ENCODE results near the gene PRKN.

Gene PRKN

GRCh38 chr6:162157167-162157870, 570.2 kb downstream of the PRKN start:
- no peak for DNase-seq

DNA sequence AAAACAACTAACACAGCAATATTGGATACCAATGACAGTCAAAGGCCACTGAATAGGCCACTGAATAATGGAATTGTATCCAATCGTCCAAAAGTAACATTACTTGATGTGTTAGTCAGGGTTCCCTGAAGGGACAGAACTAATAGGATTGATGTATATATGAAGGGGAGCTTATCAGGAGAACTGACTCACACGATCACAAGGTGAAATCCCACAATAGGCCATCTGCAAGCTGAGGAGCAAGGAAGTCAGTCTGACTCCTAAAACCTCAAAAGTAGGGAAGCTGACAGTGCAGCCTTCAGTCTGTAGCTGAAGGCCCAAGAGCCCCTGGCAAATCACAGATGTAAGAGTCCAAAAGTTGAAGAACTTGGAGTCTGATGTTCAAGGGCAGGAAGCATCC, 571.4 kb downstream of the PRKN start:
- no peak for DNase-seq

GRCh38 chr6:162154930-162155329, 572.6 kb downstream of the PRKN start:
- DNase-seq: no peak

GRCh38 chr6:162154001-162154400, 573.6 kb downstream of the PRKN start:
- DNase-seq: no peak

GRCh38 chr6:162153120-162153519, 574.4 kb downstream of the PRKN start:
- no peak for DNase-seq

DNA sequence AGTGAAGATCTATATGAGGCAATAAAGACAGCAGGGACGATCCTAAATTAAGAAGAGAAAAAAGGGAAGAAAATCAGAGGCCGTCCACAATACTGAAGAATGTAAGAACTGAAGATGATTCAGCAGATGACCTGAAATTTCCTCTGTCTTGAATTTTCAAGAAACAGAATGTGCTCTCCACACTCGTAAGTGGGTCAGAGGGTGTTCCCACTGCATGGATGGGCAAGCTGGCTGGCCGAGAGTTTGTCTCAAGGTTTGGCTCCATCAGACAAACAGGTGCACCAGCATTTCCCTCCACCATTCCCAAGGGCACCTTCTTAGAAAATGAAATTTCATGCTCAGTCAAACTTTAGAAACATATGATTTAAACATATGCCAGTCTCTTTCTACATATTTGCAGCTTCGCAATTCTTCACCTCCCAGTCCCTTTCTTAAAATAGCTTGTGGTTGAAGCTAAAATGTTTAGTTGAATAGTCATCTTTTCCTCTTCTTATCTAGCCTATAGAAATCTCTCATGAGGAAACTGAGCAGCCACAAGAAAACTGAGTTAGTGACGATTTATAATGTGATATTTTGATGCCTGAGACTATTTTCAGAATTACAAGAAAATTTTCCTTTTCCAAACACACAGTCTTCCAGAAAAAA, 576.4 kb downstream of the PRKN start:
- DNase-seq: no peak

DNA sequence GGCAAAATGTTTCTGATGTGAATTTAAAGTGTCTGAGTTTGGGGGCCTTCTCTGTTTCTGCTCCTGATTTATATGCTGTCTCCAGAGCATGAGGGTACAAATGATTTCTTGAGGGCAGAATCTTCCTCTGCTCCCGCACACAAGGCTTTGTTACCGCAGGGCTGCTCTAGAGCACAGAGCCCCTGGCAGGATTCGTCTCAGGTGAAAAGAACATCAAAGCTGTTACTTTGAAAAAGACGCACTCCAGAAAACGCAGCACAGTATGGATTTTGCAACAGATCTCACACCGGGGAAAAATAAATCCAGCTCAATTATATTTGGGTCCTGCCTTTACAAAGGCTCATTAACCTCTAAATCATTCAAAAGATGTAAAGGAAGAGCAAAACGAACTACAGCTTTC, 577.3 kb downstream of the PRKN start:
- DNase-seq: no peak

- no peak for DNase-seq
Observed at GRCh38 chr6:162149786-162150185, 577.8 kb downstream of the PRKN start.

DNA sequence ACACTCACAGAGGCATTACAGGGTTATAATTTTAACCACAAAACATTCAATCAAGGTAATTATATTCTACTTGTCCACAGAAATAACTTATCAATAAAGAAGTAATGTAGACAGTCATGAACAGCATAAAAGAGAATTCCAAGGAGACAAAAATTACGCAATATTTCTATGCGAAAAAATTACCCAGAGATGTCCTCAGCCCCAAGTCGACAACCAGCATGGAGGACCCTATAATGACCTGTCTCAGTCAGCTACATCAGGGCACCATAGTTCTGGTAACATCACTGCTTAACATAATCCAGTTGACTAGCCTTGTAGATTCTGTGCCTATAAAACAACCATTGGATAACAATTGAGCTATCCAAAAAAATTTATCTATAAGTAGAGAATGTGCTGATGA, 579.8 kb downstream of the PRKN start:
- no peak for DNase-seq

- no peak for DNase-seq
Observed at GRCh38 chr6:162147281-162147680, 580.3 kb downstream of the PRKN start.

- DNase-seq: no peak
Observed at GRCh38 chr6:162140251-162140852, 587.2 kb downstream of the PRKN start.

- DNase-seq: no peak
Observed at GRCh38 chr6:162125659-162126058, 601.9 kb downstream of the PRKN start.

- no peak for DNase-seq
Observed at GRCh38 chr6:162124710-162125435, 602.7 kb downstream of the PRKN start.

DNA sequence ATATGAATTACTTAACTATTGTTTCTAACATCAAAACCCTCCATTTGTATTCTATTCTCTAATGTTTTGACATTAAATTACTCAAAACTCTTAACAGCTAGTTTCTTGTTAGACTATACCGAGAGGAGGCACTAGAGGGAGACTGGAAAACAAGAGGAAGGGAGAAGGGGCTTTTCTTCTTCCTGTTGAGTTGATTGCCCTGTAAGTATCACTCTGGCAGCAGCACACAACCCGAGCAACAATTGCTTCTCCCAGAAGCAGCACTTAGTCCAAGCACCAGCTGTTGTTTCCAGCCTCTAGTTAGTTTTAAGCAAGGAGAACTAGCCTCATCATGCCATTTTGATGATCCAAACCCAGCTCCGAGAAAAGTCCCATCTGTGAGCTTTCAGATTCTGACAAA, 603.8 kb downstream of the PRKN start:
- no peak for DNase-seq

DNA sequence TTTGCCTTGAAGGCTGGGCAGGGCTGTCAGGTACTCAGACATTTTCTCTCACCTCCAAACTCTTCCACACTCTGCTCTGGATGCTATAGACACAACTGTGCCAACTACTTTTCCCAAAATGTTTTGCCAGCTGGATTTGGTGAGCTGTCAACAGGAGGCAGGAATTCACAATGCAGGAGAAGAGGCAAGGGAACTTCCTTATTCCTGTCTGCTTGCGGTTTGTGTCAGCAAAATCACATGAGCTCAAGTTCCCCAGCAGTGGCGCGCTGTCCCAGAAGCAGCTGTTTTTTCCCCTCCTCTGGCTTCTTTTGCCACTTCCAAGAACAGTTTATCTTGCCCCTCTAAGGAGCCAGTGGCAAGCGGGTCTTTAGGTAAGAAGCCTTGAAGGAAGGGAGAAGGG, 608.2 kb downstream of the PRKN start:
- no peak for DNase-seq

DNA sequence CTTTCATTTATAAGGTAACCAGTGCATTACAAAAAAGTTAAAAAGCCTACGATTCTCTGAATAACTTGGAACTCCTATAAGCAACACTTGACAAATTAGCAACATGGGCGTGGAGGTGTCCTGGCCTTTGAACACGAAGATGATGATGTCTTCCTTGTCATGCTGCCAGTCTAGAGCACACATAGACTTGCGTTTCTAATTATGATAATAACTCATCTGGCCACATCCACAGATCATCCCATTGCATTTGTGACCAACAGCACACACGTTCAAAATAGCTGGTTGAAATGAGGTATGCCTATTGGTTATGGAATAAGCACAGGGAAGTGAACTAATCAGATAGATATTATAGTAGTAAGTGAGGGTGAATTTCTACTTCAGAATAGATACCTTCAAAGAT, 608.9 kb downstream of the PRKN start:
- no peak for DNase-seq

DNA sequence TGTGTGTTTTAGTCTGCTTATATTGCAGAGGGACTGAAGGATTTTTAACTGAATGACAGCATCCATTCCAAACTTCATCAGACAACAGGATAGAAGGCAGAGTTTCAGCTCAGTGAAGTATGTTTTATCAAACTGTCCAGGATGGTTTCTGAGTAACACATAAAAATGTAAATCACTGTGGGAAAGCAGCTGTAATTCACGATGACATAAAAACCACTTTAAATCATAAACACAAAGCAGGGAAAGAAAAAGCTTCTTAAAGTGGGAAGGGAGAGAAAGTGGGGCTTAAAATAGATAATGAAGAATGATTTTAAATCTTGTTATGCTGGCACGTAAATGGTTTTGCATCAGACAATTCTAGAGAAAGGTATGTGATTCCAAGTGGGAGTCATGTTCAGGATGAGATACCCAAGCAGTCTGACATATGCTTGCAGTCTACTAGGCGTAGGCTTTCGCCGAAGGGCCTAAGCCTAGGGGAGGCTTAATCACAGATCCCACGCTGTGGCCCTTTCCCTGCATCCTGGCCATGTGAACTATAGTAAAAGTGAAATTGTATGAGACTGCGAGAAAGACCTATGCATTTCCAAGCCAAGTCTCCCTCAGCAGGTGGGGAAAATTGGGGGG, 610.6 kb downstream of the PRKN start:
- DNase-seq: no peak

DNA sequence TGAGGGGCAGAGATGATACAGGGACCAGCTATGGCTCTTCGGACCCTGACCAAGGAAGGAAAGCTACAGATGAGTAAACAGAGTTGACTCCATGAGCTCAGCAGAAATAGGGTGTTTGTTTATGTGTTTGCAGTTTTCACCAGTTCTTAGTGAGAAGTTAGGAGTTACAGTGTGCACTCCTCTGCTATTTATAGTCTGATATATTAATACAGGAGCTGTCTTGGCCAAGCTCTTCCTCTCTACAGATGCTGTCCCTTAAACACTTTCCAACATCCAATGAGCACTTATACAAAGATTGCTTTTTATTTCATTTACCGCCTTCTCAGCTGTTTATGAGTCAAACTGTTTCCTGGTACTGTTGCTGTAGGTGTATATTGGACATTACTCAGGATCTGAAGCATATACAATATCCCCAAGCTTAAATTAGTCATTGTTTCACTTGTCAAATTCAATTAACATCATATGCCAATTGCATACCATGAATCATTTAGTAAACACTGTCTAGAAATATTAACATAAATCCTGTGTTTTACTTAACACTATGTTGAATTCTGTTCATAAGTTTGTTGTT, 618.0 kb downstream of the PRKN start:
- DNase-seq: no peak

- no peak for DNase-seq
Observed at GRCh38 chr6:162108041-162108440, 619.5 kb downstream of the PRKN start.

GRCh38 chr6:162100096-162100495, 627.5 kb downstream of the PRKN start:
- DNase-seq: no peak

DNA sequence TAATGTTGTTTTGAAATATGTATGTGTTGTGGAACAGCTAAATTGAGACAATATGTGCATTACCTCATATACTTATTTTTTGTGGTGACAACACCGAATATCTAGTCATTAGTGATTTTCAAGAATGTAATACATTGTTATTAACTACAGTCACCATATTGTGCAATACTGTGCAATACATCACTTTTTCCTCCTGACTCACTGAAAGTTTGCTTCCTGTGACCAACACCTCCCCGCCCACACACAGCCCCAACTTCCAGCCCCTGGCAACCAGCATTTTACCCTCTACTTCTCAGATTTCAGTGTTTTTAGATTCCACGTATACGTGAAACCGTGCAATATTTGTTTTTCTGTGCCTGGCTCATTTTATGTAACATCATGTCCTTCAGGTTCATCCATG, 627.9 kb downstream of the PRKN start:
- no peak for DNase-seq

- DNase-seq: no peak
Observed at GRCh38 chr6:162092816-162093502, 634.6 kb downstream of the PRKN start.

Measured in stimulated activated naive CD4-positive, alpha-beta T cell treated with Interleukin-2 at 50 U/mL for 16 hours (primary cell).